Duodenal mucosa (tissue), 2 donors: ENCODE data around the gene EDN1.

Experiments
- H3K27ac ChIP-seq: one replicate; pipeline ENCODE4 v1.7.0; 2013; ENCODE audit warnings: low read depth, low read length
- H3K27me3 ChIP-seq, 2 donors: one replicate each; pipeline ENCODE4 v1.7.0; 2013; ENCODE audit warnings: low read length in 2 of 2, control low read depth in 1 of 2; ENCODE audit not compliant: insufficient read depth in 2 of 2, control insufficient read depth in 1 of 2
- H3K36me3 ChIP-seq, 2 donors: one replicate each; pipeline ENCODE4 v1.7.0; 2013; ENCODE audit warnings: low read length in 2 of 2, control low read depth in 1 of 2; ENCODE audit not compliant: insufficient read depth in 2 of 2, control insufficient read depth in 1 of 2
- H3K4me1 ChIP-seq, 2 donors: one replicate each; pipeline ENCODE4 v1.7.0; 2013; ENCODE audit warnings: low read length in 2 of 2, control low read depth in 1 of 2; ENCODE audit not compliant: insufficient read depth in 2 of 2, control insufficient read depth in 1 of 2
- H3K4me3 ChIP-seq, 2 donors: one replicate each; pipeline ENCODE4 v1.7.0; 2013; ENCODE audit warnings: low read length in 2 of 2, low read depth in 1 of 2
- H3K9ac ChIP-seq, 2 donors: one replicate each; pipeline ENCODE4 v1.7.0; 2013; ENCODE audit warnings: low read length in 2 of 2, low read depth in 1 of 2
- H3K9me3 ChIP-seq, 2 donors: one replicate each; pipeline ENCODE4 v1.7.0; 2013; ENCODE audit warnings: low read length in 2 of 2, control low read depth in 1 of 2; ENCODE audit not compliant: control insufficient read depth in 1 of 2

EDN1 gene

DNA sequence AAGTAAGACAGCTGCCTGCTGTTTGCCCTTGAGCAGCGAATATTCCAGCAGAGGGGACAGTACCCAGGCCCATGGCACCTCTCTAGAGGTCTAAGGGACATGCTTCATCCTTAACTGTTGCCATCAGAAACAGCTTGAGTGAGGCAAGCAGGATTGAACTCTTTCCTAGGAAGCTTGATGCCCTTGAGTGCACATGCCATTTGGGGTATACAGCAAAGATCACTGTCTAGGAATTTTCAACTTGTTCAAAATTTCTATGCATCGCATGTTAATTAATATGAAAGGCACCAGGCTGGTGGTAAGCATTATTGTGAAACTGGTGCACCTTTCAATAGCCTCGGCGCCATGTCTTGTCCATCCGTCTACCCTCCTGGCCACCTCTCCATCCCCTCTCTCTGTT, 54.1 kb downstream of the EDN1 start:
- H3K27ac ChIP-seq: peak overlapping the region; percentile 23
- H3K27me3 ChIP-seq: no peaks in the 10 kb centered on the region
- H3K4me3 ChIP-seq: no peak overlapping the region
- no peak overlapping the region for H3K9ac ChIP-seq
- H3K4me1 ChIP-seq: peaks cover 42 to 48% of the 10 kb centered on the region in 2 donors
- H3K9me3 ChIP-seq: no peaks in the 10 kb centered on the region
- H3K36me3 ChIP-seq: no peaks in the 10 kb centered on the region

GRCh38 chr6:12344961-12345693, 55.0 kb downstream of the EDN1 start:
- Histone ChIP-seq H3K4me1 (peaks cover 40 to 45% of the 10 kb centered on the region in 2 donors), H3K27ac (no peak overlapping the region), H3K4me3 (no peak overlapping the region), H3K9me3 (no peaks in the 10 kb centered on the region), H3K27me3 (no peaks in the 10 kb centered on the region), H3K36me3 (no peaks in the 10 kb centered on the region), H3K9ac (no peak overlapping the region)

DNA sequence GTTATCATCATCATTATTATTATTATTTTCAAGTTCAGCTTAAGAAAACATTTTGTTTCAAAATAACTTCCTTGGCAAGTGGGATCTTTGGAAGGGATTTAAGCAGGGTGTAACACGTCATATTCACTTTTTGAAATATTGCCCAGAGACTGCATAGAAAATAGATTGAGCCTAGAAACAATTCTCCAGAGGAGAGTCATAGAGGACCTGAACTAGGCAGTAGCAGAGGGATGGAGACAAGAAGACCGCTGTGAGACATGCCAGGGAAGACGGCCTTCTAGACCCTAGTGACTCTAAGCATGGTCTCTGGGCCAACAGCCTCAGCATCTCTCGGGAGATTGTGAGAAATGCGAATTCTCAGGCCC, 55.5 kb downstream of the EDN1 start:
- Histone ChIP-seq H3K27ac (no peak overlapping the region), H3K4me1 (peaks cover 38 to 42% of the 10 kb centered on the region in 2 donors), H3K27me3 (no peaks in the 10 kb centered on the region), H3K9me3 (no peaks in the 10 kb centered on the region), H3K36me3 (no peaks in the 10 kb centered on the region), H3K4me3 (no peak overlapping the region), H3K9ac (no peak overlapping the region)
